ENCODE data around the gene ATOH8.

The ATOH8 gene

DNA sequence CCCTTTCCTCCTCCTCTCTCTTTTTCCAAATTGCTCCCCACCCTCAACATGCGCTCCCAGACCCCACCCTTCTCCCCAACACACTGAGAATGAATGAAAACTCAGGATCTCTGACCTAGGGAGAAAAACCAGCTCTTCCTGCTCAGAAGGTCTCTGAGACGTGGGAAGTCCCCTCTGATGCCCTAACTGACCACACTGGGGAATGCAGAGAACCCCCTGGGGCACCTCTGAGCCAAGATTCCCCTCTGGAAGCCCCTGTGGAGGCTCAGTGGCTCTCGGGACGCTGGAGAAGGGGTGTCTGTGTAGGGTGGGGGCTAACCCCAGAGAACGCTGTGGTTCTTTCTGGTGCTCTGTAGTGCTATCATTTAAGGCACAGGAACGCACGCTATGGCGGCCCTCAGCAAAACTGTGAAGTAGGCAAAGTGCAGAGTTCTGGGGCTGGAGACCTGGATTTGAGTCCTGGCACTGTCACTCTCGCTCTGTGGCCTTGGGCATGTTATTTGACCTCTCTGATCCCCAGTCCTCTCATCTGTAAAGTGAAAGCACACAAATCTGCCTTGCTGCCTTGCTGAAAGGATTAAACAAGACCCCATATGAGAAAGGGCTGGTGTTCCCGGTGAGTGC is 17.1 kb downstream of the ATOH8 start:
- no peak for DNase-seq (ENCODE audit: low read depth)

DNA sequence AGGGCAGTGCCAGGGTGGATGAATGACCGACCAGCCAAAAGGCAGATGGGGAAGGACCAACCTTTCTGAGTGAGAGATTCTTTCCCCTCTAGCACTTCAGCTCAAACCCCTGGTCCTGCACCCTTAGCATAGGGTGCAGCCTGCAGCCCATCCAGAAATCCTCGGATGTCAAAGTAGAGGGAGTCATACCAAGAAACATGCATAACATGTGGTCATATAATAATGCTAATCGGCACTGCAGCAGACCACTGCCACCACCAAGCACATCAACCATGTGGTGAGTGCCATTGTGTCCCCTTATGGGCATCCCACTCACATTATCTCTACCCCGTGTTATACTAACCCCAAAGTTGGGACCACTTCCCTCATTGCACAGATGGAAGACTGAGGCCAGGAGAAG is 17.7 kb downstream of the ATOH8 start:
- no peak for DNase-seq (ENCODE audit: low read depth)

DNA sequence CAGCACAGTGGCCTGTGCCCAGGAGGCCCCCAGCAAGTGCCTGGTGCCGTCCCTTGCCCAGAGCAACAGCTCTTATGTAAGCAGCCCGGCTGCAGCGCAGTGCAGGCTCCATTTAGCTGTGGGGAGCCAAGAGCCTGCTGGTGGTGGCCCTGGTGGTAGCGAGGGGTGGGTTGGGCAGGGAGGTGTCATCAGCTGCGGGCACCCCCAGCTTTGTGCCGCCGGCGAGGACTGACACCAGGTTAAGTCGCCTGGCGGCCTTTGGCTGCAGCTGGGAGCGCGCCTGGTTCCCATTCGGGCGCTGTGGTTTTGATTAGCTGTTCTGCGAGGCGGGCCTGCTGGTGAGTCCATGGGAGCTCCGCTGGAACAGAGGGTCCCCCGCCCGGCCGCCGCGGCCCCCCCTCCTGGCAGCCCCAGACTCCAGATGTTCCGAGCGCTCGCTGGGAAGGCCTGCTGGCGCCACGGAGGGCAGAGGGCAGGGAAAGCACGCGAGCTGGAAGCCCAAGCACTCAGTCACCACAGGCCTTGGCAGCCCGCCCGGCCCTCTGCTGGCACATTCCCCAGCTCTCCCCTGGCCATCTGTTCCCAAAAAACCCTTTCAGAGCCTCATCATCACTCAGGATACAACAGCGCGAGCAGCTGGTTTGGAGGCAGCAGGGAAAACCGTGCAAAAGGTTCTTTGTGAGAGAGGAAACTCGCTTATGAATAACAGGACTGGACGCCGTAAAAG is 18.4 kb downstream of the ATOH8 start:
- DNase-seq (ENCODE audit: low read depth), result no peak

DNA sequence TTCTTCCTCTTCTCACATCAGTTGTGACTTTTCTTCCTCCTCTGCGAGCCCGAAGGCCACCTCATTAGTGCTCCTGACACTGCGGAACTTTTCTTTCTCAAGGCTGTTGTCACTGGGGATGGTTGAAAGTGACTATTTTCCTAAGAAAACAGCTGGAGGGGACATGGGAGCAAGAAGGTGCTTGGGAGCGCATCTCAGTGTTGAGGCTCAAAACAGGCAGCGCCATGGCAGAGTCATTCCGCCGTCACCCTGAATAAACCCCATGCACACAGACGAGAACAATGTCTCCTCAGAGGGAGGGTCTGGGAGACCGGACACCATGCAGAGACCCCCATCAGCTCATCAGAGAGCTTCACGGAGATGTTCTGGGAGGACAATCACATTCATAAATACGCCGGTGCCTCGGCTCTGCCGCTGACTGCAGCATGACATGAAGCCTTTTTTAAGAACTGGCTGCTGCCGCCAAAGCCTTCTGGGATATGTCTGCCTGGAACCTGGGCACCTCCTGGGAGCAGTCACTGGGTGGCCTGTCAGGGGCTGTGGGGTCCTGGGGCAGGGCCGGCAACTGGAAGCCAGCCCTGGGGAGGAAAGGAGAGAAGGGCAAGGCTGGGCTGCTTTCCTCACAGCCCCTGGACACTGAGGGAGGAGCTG is 19.2 kb downstream of the ATOH8 start:
- no peak for DNase-seq (ENCODE audit: low read depth)

DNA sequence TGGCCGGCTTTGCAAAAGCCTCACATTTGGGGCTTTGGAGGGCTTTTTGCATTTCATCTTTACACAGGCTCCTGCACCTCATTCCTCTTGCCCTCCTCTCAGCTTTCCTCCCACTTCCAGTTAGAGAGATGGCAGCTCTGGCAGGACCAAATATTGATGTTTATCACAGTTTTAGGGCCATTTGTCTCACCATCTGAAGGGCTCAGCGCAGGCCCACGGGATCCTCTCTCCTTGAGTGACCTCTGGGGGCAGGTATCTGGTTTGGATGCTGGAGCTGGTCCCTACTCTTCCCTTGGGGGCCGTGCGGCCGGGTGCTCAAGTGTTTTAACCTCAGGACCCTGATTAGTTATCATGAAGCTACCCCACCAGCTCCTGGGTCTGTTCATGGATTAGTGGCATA is 19.9 kb downstream of the ATOH8 start:
- no peak for DNase-seq (ENCODE audit: low read depth)

DNA sequence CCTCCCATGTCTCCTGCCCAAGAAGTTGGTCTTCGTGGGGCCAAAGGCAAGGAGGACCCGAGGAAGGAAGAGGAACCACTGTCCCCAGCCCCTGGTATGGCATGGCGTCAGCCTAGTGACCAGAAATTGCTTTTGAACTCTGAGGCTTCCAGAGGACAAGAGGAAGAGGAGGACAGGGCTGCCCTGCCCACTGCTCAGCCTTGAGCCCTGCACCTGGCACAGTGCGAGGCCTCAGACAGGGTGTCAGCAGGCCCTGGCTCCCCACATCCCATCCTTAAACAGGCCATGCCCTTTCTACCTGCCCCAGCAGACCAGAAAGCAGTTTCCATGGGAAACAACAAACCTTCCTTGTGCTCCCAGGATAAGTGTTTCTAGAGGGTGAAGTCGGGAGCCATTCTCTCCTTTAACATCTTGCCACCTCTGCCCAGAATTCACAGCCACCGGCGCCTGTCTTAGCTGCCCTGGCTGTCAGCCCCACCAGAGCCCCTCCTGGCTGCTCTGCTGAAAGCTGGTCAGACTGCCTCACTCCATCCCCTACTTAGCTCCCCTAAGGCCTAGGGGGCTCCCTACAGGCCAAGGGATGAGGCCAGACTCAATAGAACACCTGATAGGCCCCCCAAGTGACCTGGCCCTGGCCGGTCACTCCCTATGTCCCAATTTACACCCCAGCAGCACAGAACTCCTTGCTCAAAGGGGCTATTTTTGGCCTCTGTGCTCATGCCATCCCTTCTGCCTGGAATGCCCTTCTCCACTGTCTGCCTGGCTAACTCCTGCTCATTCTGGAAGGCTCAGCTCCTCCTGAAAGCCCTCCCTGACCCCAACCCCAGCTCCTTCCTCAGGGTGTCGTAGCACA is 20.6 kb downstream of the ATOH8 start:
- DNase-seq (ENCODE audit: low read depth), result no peak

DNA sequence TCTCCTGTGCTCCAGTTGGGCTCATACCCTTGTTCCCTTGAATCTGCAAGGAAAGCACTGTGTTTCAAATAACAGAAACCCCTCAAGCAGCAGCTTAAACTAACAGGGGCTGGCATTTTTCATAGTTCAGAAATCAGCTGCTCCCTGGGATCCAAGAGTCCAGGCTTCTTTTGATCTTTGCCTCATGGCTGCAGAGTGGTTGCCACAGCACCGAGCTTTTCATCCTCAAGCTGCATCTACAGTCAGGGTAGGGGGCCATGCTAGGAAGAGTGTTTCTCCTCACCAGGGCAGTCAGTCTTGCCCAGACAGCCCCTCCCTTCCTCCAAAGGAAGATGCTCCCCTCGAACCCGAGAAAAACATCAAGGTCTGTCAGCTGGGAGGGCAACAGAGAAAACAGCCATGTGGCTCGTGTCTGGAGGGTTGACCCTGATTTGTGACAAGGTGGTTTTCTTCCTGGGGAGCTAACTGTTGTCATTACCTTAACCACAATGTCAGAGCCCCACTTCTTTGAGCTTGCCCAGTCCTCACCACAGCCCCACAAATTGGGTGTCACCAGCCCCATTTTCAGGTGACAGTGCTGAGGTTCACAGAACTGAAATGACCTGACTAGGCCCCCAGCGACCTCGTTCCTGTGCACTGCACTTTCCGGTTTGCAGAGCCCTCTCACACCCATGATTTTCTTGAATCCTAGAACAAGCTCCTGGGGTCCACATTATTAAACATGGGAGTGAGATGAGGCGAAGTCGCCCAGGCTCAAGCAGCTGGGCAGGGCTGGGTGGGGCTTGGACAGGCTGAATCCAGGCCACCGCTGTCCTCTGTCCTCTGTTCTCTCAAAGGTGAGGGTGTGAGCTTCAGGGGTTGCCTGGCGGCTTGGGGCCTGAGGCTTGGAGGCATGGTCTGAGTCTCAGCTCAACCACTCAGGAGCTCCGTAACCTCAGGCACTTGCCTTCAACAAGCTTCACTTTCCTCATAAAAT is 21.9 kb downstream of the ATOH8 start:
- no peak for DNase-seq (ENCODE audit: low read depth)

DNA sequence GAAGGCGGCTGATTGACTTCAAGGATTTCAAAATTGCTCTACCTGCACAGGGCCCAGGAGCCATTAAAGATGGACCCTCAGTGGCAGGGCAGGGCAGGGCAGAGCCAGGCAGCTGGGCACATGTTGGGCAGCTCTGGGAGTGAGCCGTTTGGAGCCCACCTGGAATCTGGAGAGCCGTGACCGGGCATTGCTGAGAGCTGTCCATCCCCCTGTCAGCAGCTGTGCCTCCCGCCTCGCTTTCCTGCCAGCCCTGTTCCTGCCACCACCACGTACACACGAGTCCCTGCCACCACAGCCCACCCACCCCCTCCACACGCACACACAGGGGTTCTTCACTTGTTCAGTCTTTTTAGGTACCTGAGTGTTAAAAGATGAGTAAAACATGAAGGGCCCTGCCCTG is 22.9 kb downstream of the ATOH8 start:
- DNase-seq (ENCODE audit: low read depth), result no peak

DNA sequence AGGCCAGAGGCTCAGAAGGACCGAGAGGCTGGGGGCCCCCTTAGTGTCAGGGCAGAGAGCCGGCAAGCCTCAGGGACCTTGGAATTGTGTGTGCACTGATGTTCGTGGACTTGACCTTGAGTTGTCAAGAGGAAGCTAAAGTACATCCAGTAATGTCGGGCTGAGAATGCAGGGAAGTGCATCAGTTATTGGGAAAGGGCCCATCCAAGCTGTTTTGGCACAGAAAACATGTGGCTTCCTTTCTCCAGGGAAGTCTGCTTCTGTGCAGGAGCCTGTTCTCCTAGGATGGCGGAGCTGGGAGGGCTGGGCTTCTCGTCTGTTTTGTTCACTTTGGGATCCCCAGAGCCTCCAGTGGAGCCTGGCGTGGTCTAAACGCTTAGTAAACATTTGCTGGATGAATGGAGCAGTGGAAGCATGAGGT is 23.7 kb downstream of the ATOH8 start:
- DNase-seq (ENCODE audit: low read depth), result no peak

DNA sequence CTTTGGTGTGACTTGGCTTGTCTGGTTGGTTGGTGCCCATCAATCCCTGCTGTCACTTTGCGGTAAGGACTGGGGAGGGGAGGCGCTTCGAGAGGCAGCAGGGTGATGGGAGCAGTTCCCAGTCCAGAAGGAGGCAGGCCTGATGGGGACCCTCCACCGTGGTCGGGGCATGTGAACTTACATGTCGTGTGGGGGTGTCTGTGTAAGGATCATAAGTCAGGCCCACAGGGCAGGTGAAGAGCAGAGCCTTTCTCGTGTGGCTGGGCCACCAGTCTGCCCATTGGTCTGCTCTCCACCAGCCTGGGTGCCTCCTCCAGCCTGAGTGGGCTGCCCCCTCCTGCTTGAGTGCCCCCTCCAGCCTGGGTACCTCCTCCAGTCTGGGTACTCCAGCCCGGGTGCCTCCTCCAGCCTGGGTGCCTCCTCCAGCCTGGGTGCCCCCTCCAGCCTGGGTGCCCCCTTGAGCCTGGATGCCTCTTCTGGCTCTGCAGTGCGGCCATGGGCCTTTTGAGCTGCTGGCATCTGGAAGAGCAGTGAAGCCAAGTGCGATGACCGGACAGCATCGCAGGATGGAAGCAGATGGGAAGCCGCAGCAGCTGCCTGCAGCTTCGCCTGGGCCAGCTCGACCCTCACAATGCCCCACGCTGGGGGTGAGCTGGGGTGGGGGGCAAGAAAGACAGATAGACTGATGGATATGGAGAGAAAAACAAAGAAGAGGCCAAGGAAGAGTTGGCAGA is 25.0 kb downstream of the ATOH8 start:
- no peak for DNase-seq (ENCODE audit: low read depth)

DNA sequence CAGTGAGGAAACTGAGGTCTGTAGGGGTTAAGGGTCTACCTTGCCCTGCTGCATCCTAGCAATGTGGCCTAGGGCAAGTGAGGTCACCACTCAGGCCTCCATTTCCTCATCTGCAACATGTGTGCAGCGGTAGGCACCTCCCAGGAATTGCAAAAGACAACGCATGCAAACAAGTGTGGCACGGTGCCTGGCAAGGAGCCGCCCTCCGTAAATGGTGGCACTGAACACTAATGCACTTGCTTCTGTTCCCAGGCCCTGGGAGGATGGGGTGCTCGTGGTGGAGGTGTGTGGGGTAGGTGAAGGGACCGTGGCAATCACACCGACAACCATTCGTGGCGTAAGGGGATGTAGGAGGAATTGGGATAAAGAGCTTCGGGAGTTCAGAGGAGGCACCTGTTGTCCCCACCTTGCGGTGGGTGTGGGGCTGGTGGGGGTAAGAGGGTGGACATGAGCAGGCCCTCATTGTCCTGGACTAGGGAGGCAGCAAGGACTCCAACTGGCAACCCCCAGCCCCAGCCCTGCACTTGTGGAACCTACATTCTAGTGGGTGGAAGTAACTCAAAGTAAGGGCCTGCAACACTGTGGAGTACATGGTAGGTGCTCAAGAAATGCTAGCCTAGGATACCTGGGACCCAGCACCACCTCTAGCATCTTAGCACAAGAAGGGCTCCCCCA is 26.0 kb downstream of the ATOH8 start:
- DNase-seq (ENCODE audit: low read depth), result no peak

DNA sequence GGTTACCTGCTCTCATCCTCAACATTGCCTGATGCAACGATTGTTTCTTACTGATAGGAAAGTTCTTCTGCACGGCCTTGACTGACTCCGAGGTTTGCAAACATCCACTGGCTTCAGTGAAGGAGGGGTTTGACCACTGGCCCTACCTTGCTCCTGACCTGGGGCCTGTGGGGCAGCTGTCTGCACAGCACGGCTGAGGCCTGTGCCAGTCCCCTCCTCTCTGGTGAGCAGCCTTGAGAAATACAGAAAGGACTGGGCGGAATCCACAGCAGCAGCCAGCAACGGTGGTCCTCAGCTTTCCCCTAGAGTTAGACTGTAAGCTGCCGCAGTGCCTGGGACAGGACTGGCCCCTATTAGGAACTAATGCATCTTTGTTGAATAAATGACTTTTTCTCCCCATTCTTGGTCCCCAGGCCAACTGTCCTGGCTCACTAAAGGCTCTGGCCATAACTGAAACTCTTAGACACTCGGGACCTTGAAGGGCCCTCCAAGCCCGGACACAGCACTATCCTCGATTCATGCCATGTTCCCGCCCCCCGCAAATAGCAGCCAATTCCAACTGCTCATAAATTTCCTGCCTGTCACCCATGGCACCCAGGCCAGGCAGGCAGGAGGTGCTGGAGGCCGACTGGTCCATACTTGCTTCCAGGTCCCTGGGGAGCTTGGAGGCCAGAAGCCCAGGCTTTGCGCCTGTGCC is 26.7 kb downstream of the ATOH8 start:
- no peak for DNase-seq (ENCODE audit: low read depth)

DNA sequence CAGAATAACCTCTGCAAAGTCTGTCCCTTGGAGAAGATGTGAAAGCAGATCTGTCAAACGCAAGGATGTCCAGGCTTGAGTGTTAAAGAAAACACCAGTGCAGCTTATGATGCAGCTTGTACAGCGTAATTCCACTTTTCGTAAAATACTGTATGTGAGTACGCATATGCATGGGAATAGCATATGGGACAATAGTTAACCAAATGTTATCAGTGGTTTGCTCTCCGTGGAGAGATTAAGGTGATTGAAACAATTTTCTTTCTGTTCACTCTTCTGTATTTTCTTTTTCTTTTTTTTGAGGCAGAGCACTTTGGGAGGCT is 27.2 kb downstream of the ATOH8 start:
- no peak for DNase-seq (ENCODE audit: low read depth)

DNA sequence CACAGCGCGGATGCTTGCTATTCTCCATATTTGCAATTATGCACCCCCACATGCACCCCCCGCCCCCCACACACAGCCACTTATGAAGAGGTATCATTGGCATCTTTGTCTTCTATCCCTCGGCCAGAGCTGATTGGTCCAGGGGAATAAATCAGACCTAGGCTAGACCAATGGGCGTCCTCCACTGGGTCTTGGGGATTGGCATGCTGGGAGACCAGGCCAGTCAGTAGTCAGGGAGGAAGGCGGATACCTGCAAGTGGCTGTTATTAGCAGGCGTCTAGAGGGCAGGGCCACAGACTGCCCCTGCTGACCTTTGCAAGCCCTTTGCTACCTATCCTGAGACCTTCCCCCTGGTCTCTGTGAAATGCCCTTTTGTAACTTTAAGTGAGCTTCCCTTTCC is 30.0 kb downstream of the ATOH8 start:
- DNase-seq (ENCODE audit: low read depth), result no peak

DNA sequence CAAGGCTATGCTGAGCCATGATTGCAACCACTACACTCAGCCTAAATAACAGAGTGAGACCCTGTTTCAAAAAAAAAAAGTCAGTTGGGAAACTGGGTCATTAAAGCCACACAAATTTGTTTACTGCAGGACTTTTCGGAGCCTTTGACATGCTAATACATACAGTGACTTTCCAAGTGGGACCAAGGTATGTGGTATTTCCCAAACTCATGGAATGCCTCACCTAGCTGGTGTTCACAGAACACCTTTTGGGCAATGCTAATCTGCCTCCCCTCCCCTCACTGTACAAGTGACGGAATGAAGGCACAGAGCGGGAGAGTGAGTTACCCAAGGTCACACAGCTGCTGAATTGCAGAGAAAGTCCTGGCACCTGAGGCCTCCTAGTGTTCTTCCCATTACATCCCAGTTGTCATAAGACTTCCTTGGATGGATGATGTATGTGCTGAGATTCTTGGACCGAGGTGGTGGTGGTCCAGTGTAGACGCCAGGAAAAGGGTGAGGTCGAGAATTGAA is 30.7 kb downstream of the ATOH8 start:
- DNase-seq (ENCODE audit: low read depth), result no peak

DNA sequence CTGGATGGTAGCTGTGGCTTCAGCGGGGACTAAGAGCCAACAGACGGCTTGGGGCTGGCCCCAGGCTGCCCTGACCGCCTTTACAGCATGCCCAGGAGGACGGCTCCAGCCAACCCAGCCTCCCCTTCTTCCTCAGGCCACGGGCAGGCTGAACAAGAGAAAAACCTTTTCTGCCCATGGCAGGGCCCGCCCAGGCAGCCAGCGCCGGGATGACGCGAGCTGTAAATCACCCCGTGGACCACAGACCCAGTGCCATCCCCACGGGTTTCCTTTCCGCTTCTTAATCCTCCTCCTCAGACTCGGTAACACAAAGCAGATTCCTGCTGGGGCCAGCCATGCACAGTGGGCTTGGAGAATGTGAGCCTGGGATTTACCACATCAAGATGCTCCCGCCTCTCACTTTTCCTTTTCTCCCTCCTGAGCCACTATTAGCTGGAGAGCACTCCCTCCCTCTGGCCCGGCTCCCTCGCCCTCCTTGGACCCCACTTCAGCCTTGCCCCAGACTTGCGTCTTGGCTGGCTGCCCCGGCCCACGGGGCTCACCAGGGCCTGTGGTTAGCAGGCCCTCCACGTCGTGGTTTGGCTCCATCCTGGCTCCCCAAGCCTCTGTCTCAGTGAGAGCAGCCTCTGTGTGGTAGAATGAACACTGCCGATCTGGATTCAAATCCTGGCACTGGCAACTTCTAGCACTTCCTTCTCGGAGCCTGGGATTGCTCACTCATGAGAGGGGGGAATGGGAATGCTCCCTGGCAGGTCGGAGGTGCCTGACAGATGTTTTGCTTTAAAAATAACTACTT is 31.4 kb downstream of the ATOH8 start:
- DNase-seq (ENCODE audit: low read depth), result no peak

DNA sequence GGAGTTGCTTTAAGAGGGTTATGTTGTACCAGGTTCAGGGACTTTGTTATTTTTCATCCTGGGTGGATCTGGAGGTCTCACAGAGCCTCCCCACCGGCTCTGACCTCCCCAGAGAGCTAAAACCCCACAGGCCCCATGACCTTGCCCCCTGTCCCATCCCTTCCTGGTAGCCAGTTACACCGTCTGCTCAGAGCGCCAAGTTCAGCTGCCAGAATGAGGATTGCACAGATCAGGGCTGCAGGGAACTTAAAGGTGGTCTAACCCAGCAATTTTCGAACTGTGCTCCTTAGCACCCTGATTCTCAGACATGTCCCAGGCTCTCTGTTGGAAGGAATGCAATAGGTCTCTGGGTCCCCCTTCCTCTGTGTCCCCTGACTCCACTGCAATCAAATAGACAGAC is 32.1 kb downstream of the ATOH8 start:
- DNase-seq (ENCODE audit: low read depth), result no peak

DNA sequence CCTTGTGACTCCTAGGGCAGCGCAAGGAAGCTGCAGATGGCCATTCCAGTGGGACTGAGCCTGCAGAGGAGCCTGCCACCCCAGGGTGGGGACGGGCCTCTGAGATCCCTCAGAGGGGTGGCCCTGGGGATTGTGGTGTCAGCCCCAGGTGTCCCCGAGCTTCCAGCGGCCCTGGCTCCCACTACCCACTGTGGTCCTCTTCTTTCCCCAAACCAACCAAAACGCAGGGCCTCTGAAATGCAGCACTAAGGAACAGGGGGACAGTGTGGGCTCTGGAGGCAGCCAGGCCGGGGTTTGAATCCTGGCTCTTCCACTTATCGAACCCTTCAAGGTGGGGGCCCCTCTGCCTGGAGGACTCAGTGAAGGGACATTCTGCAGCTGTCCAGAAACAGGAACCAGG is 32.7 kb downstream of the ATOH8 start:
- no peak for DNase-seq (ENCODE audit: low read depth)

DNA sequence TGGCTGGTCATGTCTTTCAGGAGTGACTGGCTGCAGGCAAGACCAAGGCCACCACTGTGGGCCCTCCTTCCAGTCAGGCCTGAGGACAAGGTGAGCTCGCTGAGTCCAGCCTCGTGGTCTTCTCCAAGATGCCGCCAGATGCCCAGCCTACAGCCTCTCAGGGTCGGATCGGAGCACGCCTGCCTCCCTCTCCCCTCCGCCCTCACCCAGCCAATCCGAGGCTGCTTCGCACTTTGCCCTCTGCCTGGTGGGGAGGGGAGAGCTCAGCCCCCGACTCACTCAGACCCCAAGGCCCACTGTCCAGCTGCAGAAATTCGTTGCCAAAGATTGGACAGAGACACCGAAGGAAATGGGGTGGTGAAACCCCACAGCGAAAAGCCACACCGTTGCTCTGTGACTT is 33.1 kb downstream of the ATOH8 start:
- DNase-seq (ENCODE audit: low read depth), result no peak

All from stimulated activated CD8-positive, alpha-beta memory T cell treated with anti-CD3 and anti-CD28 coated beads, Interleukin-4, amount 100 ng/mL, for 24 hours (primary cell).